Anterior cingulate cortex (tissue), 58 donors: ENCODE measurements around the gene FAM168B.
A peak's percentile ranks its signal among the peaks of the same experiment; 100 is the strongest.

Experiments
- DNase-seq, 58 donors: peaks; one replicate each; lab custom pipeline; 2025; lab: John Stamatoyannopoulos, UW

The FAM168B gene

DNA sequence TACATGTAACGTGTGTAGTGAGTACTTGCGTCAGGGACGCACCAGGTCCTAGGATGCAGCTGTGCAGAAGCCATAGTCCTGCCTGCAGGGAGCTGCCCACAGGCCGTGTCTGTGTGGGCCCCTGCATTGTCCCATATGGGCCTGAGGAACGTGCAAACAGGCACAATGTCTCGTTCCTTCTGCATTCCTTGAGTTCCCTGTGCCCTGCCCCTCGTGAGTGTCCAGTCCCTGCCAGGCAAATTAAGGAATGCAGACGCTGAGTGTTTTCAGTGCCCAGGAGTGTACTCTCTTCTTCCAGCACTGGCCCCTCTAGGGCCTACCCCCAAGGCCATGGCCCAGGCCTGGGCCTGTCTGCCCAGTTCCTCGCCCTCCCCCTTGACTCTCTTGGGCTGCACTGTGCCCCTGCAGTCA, 61.8 kb downstream of the FAM168B start:
- no peak for DNase-seq

DNA sequence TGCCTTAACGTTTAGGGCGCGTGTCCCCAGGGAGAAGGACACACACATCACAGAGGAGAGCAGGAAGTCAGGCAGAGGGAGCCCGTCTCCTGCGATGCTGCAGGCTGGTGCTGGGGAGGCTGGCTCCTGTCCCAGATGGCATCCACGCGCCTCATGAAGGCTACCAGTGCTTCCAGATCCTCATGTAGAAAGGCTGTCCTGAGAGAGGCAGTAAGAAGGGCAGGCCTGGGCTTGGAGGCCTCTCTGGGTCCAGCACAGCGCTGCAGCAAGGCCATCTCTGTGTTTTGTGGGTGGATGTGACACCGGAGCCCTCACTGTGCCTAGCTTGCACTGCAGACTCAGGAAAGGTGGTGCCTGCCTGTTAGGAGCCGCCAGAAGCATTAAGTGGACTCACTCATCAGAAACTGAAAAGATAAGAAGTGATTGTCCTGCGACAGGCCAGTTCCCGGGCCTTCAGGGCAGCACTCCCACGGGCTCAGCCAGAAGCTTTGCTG, 62.7 kb downstream of the FAM168B start:
- peak in 49 of 58 donors; percentile 20 to 86 (median 68) for DNase-seq

DNA sequence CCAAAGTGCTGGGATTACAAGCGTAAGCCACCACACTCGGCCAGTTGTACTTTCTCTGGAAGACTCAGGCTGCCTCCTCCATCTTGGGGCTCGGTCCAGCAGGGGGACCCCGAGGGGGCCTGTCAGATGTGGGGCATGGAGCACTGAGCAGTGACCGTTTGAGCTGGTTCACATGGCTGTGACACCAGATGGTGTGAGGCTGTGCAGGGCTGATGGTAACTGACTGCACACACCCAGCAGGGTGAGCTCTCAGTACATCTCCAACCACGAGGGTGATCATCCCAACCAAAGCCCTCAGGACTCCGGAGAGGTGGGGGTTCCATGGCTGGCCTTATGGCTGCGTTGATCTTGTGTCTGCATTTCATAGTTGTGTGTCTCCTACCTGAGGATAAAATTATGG, 63.4 kb downstream of the FAM168B start:
- no peak for DNase-seq

DNA sequence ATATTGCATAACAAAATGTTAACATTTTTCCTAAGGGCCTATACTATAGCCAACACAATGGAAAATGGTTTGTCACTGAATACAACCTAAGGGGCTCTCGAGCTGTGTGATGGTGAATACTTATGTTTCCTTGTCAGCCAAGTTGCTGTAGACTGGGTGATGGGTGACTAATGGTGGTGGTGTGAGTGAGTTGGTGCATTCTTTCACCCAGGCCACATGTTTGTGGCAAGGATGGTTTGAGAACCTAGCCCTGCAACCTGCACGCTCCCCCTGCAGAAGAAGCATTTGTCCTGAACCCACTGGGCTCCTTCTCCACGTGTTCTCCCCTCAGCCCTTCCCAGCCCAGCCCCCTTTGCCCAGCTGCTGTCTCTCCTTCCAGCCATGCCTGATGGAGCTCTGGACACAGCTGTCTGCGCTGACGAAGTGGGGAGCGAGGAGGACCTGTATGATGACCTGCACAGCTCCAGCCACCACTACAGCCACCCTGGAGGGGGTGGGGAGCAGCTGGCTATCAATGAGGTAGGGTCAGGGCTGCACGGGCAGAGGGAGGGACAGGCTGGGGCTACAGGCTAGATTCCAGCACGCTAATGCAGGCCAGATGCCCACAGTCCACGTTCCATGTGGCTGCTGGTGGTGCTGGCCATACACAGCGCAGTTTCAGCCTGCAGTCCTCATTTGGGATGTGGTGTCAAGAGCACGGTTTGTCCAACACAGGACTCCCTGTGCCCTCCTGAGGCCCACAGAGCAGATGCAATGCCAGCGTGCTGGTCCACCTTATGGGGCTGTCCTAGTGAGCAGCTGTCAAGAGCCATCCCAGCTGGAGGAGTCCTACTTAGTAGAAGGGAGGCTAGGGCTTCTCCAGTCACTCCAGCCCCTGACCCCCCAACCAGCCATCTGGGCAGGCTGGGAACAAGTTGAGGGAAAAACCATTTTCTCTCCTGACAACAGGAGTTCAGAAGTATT, 65.4 kb downstream of the FAM168B start:
- no peak for DNase-seq

DNA sequence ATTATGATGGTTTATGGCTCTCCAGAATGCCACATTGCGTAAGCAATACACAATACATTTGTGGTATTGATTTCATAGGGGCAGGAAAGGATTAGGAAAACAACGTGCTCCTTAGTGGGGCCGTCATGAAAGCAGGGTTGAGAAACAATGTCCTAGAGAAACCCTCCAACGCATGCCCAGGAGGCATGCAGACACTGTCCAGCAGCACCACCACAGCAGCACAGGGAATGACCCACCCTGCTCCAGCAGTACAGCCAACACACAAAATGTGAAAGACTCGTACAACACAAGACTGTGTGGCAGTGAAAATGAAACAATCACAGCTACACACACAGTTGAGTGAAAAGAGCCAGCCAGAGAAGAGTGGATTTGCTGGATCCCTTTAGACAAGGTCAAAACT, 66.3 kb downstream of the FAM168B start:
- no peak for DNase-seq

DNA sequence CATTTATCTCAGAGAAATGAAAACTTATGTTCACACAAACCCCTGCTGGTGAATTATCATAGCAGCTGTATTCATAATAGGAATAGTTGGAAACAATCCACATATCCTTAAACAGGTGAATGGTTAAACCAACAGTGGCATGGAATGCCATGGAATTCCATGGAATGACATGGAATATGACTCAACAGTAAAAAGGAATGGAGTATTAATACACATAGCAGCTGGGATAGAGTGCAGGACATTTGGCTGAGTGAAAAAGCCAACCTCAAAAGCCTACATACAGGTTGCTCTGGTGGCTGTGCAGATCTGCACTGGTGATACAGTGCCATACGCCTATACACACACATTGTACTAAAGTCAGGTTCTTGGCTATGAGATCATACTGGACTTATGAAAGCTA, 69.5 kb downstream of the FAM168B start:
- no peak for DNase-seq

DNA sequence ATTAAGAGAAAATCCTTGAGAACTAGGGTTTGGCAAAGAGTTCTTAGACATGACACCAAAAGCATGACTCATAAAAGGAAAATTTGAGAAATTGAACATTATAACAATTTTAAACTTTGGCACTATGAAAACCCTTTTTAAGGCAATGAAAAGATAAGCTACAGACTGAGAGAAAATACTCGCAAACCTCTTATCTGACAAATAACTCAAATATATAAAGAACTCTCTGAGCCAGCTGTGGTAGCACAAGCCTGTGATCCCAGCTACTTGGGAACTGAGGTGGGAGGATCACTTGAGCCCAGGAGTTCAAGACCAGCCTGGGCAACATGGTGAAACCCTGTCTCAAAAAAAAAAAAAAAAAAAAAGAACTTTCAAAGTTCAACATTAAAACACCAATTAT, 70.5 kb downstream of the FAM168B start:
- DNase-seq = no peak

DNA sequence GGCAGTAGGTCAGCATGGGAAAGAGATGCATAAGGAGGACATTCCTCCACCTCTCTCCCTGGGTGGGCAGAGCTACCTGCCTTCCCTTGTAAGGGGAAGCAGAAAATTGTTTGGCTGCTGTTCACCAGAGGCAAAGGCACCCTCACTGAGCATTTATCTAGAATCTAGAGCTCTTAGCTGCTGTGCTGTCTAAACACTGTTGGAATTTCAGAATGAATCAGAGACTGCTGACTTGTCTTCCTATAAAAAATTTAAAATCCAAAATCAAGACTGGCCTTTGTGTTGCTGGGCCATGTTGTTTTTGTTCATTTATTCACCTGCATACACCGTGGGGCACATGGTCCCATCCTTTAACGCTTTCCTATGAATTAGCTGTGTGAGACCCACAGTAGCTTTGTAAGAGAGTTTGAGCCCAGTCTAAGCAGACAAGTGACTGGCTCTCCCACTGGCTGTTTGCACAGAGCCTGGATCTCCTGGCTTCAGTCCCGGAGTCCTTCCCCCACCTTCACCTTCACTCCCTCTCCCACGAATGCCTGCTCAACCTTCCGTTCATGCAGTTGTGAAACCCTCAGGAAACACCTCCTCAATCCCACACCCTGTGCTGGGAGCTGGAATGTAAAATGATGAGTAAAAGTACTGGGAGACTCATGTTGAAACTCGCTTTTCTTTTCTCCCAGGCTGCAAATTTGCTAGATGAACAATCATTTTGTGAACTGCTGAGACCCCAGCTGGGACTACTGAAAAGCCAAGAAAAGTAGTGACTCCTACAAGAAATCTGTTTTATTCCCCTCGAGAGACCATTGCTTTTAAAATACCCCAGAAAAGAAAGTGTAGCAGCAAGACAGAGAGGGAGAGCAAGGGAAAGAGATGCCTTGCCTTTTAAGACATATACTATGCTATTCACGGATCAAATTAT, 76.2 kb downstream of the FAM168B start:
- peak in 10 of 58 donors; percentile 16 to 72 (median 30) for DNase-seq

DNA sequence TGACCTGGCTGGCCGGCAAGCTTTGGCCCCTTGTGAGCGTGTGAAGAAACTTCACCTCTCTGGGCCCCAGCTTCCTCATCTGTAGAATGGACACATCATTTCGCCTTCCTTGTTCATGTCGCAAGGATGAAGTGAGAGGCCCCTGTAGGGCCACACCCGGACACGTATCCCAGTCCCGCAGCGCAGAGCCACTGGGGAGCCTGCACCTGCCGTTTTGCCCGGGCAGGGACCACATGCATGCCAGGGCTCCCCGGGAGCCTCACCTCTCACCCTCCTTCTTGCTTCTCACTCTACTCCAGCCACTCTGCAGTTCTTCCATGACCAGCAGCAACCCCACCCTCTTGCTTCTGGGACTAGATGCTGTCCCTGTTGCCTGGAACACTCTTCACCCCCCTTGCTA, 77.5 kb downstream of the FAM168B start:
- no peak for DNase-seq

DNA sequence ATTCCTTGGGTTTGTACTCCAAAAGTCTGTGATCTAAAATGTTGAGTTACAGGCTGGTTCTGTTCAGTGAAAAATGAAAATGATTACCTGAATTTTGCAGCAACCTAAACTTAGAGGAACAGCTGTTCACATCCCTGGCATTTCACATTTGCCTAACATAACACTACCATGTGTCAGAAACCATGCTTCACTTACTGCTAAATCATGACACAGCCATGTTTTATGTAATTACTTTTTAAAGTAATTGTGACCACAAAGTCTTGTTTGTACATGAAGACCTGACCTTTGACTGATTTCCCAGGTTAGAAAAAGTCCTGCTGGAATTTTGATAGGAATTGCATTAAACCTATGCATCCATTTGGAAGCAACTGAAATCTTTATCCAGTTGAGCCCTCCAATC, 79.1 kb downstream of the FAM168B start:
- no peak for DNase-seq

DNA sequence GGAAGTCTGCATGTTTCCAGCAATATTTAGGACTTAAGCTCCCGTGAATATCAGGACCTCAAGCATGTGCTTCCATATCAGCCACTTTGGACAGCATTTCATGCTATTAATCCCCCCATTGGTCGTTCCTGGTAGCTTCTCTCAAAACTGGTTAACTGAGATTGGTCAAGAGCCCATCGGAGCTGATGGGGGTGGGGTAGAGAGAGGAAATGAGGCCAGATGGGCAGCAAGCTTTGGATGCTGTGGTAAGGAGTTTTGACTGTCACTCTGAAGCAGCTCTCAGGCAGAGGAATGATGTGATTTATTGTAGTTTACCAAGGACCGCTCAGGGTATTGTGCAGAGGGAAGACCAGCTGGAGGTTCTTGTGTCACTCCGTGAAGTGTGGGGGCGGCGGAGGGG, 81.8 kb downstream of the FAM168B start:
- DNase-seq = peak in 1 of 58 donors; percentile 13

DNA sequence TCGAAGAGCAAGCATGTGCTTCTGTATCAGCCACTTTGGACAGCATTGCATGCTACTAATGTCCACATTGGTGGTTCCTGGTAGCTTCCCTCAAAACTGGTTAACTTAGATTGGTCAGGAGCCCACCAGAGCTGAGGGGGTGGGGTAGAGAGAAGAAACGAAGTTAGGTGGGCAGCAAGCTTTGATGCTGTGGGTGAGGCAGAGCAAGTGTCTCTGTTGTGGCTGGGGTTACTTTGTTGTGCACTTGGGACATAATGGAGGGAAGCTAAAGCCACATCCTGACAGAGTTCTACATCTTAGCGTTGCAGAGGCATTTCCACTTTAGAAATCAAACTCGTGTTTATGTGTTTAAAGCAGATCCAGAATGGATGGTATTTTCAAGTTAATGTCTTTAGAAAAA, 82.7 kb downstream of the FAM168B start:
- DNase-seq = no peak

DNA sequence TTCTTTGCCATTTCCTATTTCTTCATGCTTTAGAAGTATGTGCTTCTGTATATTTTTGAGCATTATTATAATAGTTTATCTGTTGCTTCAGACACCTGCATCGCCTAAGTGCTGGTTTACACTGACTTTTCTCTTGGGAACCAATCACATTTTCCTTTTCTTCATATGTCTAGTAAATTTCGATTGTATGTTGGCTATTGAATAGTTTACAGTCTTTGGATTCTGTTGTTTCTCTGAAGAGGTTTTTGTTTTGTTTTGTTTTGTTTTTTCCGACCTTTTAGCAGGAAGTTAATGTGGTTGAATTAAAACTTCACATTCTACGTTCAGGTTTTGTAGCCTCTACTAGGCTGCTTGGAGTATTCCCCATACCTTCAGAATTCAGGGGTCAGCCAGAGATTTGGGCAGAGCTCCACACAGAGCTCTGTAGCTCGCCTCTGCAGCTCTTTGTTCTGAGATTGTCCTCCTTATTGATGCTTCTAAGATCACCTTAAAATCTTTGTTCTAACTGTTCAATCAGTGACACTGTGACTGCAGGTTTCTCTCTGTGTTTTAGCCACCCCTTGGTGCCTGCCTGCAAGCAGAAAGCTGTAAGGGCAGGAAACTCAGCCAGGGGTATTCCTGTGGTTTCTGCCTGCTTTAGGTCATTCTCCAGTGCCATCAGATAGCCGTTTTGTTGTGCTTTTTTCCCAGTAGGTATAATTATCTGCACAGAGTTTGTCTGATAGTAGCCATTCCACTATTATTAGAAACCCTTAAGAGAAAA, 83.4 kb downstream of the FAM168B start:
- DNase-seq = no peak

DNA sequence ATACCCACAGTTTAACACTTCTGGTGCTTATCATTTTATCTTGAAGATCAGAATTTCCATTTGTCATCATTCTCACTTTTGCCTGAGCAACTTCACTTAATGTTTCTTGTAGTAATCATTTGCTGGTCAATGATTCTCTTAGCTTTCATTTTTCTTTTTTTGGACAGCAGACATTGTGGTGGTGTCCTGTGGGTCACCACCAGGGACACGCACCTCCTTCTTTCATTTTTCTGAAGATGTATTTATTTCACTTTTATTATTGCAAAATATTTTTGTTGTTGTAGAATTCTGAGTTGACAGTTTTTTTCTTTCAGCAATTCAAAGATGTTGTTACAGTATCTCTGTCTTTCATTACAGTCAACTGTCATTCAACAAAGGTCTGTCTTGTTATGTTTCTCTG, 84.3 kb downstream of the FAM168B start:
- DNase-seq = no peak

DNA sequence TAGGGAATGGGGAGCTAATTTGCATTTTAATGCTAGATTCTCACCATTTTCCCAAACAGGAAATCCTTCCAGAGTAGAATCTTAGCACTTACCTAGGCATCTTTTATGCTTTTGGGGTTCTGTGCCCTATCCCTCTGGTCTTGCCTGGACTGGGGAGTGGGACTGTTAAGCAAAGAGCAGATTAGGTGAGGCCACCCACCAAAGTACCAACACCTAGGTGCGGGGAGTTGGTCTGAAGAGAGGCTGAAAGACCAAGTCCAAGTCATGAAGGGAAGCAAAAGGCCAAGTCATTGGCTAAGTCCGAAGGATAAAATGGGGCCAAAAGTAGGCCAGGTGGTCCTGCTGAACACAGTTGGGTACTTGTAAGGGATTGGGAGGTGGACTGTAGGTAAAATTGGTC, 86.7 kb downstream of the FAM168B start:
- DNase-seq = no peak

DNA sequence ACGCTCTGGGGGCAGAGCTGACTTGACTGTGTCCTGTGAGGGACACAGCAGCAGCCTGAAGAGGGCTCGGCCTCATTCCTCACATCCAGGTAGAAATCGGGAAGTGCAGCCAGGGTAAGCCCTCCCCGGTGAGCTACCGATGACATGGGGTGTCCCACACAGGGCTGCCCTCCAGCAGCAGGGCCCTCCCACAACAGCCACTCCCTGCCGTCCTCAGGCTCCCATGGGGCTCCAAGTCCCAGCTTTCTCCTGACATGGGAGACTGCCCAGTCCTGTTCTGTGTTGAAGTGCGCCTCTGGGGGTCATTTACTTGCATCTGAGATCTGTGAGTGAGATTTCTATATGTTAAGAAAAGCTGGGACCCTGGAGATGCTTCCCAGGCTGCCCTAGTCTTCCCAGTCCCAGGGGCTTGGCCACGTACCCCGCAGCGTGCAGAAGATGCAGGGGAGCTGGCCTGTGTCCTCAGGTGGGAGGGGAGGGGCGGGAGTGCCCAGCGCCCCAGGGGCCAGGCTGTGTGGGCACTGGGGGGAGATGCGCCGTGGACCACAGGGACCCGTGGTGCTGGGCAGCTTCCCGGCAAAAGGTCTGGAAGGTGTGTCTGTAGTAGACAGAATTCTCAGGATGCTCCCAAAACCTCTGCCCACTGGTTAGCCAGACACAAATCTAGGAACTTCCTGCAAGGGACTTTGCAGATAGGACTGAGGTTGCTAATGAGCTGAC, 87.9 kb downstream of the FAM168B start:
- DNase-seq = no peak

DNA sequence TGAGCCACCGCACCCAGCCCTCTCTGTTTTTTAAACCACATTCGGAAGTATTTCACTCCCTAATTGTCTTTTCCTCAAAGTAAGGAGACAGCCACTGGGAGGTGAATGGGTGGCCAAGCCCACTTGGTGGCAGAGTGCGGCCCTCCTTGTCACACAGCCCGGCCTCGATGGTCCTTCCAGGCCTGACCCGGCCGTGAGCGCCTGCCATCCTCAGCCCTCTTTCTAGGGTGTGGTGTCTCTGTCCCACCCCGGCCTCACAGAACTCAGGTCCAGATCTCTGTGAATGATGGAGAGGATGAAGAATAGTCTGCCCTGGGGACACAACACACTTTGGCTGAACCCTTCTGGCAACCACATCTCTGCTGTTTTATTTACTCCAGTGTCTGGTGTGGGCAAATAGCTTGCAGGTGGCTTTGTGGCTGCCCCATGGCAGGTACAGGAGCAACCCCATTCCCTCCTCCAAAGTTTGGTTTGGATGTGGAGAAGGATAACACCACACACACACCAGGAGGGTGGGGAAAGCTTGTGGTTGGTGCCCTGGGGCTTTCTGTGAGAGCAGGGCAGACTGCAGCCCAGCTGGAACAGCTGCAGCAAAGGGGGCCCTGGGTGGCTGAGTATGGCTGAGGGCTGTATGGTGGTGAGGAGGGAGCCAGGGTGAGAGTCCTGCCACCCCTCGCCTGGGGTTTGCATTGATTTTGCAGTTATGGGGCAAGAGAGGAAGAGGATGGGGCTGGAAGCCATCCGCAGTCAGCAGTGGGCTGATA, 88.6 kb downstream of the FAM168B start:
- no peak for DNase-seq

DNA sequence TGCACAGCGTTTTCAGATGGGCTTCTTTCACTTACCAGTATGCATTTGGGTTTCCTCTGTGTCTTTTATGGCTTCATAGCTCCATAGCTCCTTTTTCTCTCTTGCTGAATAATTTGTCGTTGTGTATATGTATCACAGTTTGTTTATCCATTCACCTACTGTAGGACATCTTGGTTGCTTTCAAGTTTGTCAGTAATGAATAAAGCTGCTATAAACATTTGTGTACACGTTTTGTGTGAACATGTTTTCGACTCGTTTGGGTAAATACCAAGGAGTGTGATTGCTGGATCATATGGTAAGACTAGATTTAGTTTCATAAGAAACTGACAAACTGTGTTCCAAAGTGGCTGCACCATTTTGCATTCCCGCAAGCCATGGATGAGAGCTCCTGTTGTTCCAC, 94.7 kb downstream of the FAM168B start:
- DNase-seq = no peak
